GM20000 (cell line): ENCODE data around the gene HPCAL1.
"Not testable (repeated sequence)": the region's sequence is repeated elsewhere in the genome, so short reads cannot be mapped to it uniquely, and the experiment has no call there.

ENCODE experiments used
- DNase-seq: peaks from one replicate; pipeline ENCODE4 v3.0.0; 2012; ENCODE audit warnings: low spot score
- TF ChIP-seq, protein P1 (sequence below): IDR thresholded peaks from 2 replicates; pipeline ENCODE4 v1.5.1; 2012; ENCODE audit warnings: mild to moderate bottlenecking, control low read depth; ENCODE audit errors: extremely low read depth, missing control alignments

The HPCAL1 gene

DNA sequence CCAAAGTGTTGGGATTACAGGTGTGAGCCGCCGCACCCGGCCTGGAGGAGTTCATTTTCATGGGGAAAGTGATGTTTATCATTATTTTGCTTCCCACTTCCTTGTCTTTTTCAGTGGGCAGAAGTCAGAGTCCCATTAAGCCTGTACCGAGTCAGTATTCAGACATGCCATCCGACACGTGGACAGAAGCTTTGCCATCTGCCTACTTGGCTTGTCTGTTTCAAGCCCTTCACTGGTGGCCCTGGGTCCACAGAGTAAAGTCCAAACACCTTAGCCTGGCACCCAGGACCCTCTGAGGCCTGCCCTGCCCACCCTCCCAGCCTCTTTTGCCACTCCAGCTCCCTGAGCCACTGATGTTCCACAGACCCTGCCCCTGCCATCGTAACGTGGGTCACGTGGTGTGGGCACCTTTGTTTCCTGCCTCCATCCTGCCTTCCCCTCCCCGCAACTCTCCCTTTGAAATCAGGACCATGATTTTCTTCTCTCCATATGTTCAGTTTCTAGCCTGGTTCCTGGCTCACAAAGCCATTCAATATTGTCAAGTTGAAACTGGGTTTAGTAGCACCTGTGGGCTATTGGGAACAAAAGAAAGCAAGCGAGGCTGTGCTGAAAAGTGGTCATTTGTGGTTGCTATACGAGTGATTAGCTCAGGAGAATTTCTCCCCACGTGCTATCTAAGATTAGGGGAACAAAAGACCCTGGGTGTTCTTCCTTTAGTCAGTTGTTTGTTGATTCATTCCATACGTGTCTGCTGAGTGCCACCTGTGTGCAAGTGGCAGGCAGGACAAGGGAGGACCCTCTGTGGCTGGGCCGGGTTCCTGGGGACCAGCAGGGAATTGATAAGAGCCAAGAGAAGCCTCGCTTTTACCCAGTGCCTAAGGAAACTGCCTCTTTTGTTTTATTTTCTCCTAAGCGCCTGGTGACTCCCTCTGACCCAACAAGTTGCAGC, 150.5 kb downstream of the HPCAL1 start:
- TF ChIP-seq, protein P1, sequence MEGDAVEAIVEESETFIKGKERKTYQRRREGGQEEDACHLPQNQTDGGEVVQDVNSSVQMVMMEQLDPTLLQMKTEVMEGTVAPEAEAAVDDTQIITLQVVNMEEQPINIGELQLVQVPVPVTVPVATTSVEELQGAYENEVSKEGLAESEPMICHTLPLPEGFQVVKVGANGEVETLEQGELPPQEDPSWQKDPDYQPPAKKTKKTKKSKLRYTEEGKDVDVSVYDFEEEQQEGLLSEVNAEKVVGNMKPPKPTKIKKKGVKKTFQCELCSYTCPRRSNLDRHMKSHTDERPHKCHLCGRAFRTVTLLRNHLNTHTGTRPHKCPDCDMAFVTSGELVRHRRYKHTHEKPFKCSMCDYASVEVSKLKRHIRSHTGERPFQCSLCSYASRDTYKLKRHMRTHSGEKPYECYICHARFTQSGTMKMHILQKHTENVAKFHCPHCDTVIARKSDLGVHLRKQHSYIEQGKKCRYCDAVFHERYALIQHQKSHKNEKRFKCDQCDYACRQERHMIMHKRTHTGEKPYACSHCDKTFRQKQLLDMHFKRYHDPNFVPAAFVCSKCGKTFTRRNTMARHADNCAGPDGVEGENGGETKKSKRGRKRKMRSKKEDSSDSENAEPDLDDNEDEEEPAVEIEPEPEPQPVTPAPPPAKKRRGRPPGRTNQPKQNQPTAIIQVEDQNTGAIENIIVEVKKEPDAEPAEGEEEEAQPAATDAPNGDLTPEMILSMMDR: no peak
- no peak for DNase-seq

DNA sequence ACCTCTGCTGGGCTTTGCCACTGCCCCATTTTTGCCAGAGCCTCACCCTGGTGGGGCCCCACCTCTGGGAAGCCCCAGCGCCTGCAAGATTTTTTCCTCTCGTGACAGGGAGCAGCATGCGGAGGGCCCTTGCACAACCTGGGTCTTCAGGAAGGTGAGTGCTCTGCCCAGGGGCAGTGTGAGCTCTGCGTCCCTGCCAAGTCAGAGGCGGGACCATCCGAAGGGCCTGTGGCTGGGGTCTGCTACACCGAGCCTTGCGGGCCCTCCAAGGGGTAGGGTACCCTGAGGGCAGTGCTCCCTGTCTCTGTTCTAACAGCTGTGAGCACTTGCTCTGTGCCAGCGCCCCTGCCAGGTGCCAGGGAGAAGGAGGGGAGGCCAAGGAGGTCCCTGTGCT, 151.2 kb downstream of the HPCAL1 start:
- no peak for DNase-seq
- TF ChIP-seq, protein P1: no peak

DNA sequence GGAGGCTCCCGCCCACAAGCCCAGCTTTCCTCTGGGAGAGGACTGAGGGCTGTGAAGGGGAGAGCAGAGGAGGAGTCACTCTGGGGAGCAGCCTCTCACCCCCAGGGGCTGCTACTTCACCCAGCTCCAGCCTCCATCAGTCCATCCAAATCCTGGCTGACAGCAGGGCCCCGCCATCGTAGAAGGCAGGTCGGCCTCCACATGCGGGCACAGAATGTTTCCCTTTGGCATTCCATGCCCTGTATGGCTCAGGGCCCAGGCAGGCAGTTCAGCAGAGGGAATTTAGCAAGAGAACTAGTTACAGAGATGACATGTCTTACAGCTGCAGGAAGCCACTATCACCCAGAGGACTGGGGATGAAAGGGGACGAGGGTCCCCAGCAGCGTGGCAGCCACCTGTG, 151.8 kb downstream of the HPCAL1 start:
- TF ChIP-seq, protein P1: no peak
- no peak for DNase-seq

DNA sequence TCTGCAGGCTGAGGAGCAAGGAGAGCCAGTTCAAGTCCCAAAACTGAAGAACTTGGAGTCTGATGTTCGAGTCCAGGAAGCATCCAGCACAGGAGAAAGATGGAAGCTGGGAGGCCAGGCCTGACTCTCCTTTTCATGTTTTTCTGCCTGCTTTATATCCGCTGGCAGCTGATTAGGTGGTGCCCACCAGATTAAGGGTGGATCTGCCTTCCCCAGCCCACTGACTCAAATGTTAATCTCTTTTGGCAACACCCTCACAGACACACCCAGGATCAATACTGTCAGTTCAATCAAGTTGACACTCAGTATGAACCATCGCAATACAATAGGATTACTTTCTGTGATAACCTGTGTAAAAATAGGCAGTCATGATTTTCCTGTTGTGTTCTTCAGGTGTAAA, 154.5 kb downstream of the HPCAL1 start:
- DNase-seq: not testable (repeated sequence)

DNA sequence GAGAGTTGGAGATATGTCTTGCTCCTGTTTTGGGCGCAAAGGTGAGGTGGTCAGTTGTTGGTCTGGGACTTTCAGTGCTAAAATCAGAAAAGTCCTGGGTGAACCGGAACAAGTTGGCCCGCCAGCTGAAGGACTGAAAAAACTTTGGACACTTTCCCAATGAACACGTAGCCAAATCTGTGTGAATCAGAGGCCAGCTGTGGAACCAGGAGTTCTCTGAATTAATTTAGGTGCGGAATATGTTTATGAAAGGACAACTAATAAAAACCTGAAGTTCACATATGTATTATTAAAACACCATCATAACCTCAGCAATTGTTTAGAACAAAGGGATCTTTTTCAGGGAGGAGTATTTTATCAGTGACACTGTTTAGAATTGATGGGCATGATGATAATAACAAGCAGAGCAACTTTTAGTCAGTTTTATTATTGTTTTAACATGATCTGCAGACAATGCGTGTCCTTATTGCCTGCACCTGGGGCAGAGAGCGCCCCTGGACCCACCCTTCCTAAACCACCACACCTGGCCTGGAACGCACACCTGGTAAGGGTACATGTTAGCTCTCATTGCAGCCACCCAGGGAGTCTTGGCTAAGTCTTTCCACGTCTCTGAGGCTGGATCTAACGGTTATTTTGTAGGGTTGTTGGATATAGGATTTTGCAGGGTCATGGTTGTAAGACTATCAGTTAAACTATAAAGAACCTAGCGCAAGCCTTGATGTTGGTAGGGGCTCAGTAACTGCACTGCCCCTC, 155.3 kb downstream of the HPCAL1 start:
- DNase-seq: no peak
- TF ChIP-seq, protein P1: no peak

DNA sequence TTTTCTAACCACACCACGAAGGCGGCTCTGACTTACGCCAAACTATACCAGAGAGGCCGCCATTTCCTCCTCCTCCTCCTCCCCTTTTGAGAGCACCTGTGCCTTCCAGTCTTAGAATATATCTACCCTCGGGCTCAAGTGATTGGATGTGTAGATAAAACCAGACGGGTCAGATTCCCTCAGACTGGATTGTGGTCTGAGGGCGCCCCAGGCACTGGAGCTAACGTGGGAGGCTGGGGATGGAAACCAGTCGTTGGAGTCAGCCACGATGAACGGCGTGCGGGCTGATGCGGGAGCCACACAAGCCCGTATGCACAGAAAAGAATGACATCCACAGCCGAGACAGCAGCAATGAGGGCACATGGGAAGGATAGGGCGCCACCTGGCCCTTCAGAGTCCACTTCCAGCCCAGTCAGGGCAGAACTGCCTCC, 157.7 kb downstream of the HPCAL1 start:
- TF ChIP-seq, protein P1: no peak
- no peak for DNase-seq

DNA sequence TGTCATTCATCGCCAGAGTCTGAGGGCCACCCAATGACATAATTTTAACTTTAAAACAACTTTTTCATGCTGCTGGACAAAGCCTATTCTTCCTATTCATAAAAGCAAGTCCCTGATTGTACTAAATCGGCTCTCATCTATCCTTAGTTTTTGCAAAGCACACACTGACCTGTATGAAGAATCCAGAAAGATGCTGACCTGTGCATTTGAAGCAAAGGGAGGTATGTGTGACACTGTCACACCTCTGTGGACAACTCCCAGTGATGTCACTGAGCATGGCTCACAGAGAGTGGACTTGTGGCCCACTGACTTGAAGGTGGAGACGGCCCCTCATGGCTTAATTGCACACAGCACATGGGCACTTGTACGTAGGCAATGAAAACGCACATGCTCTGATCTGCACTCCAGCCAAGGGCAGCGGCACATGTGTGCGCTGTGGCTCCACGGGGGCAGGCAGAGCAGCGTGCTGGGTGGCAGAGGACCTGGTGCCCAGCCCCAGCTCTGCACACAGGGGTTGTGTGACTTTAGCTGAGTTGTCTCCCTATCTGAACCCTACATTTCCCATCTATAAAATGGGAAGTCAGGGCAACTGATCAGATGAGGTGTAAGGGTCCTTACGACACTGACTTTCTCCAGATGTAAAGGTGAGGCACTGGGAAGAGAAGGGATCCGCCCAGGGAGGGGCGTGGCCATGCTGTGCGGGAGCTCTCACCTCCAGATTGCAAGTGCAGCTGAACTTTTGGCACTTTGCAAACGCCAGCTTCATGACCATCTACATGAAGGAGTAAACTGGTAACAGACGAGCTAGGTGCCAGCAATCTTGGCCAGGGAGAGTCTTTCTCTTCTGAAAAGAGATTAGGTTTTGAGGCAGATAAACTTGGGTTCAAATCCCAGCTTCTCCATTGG, 159.7 kb downstream of the HPCAL1 start:
- DNase-seq: no peak
- TF ChIP-seq, protein P1: no peak
